LNCAP (cell line): ENCODE results near the gene DHRS7C.

ENCODE experiments used
- CTCF ChIP-seq: fragments of 450-650 bp; IDR thresholded peaks from 2 replicates; pipeline ENCODE4 v1.5.1; 2017; ENCODE audit warnings: mild to moderate bottlenecking

The DHRS7C gene

GRCh38 chr17:9792181-9792840 is 919 bp upstream of the DHRS7C start:
- no peak for TF ChIP-seq CTCF

- TF ChIP-seq CTCF: no peak
Measured at GRCh38 chr17:9790316-9790715, 1.1 kb downstream of the DHRS7C start.

GRCh38 chr17:9788601-9789000 is 2.8 kb downstream of the DHRS7C start:
- TF ChIP-seq CTCF: no peak

- TF ChIP-seq CTCF: no peak
Measured at GRCh38 chr17:9784544-9784943, 6.8 kb downstream of the DHRS7C start.

- TF ChIP-seq CTCF: no peak
Measured at GRCh38 chr17:9783050-9783449, 8.3 kb downstream of the DHRS7C start.

GRCh38 chr17:9780552-9780951 is 10.8 kb downstream of the DHRS7C start:
- no peak for TF ChIP-seq CTCF

GRCh38 chr17:9776911-9777310 is 14.5 kb downstream of the DHRS7C start:
- TF ChIP-seq CTCF: no peak

GRCh38 chr17:9772658-9773057 is 18.7 kb downstream of the DHRS7C start:
- no peak for TF ChIP-seq CTCF
